Glutamatergic neuron (in vitro differentiated cells): Measurements from ENCODE around the gene NUDT14. TPM values are rescaled to one million over a fixed set of nuclear protein-coding genes. Genes with fewer than 3 reads are reported as not detected.

Experiments
- DNase-seq: peaks from one replicate; pipeline ENCODE4 v3.0.0; 2022
- H3K27ac Mint-ChIP-seq: one replicate; pipeline ENCODE4 v1.8.0; 2020; ENCODE audit warnings: mild to moderate bottlenecking, mixed read lengths, inconsistent platforms; ENCODE audit not compliant: unreplicated experiment
- H3K27me3 Mint-ChIP-seq: one replicate; pipeline ENCODE4 v1.8.0; 2020; ENCODE audit warnings: mild to moderate bottlenecking, moderate library complexity, mixed read lengths, inconsistent platforms; ENCODE audit not compliant: unreplicated experiment
- H3K36me3 Mint-ChIP-seq: one replicate; pipeline ENCODE4 v1.8.0; 2020; ENCODE audit warnings: mild to moderate bottlenecking, mixed read lengths, inconsistent platforms; ENCODE audit not compliant: unreplicated experiment
- H3K4me1 Mint-ChIP-seq: one replicate; pipeline ENCODE4 v1.8.0; 2020; ENCODE audit warnings: mild to moderate bottlenecking, low read depth, mixed read lengths, inconsistent platforms; ENCODE audit not compliant: unreplicated experiment
- H3K4me3 Mint-ChIP-seq: one replicate; pipeline ENCODE4 v1.8.0; 2020; ENCODE audit warnings: mild to moderate bottlenecking, mixed read lengths, inconsistent platforms; ENCODE audit not compliant: unreplicated experiment
- H3K9me3 Mint-ChIP-seq: one replicate; pipeline ENCODE4 v1.8.0; 2020; ENCODE audit warnings: mild to moderate bottlenecking, moderate library complexity, mixed read lengths, inconsistent platforms; ENCODE audit not compliant: unreplicated experiment
- CTCF ChIP-seq: fragments of 200-600 bp; sonication (generic); IDR thresholded peaks from one replicate; pipeline ENCODE4 v1.5.0; 2021; ENCODE audit not compliant: partially characterized antibody, unreplicated experiment
- total RNA-seq: library from RNA; stranded (reverse); fragmentation: NEBNext Ultra II Directional; extraction: Animal tissue kit (Norgen Biotek cat#: 25700); gene quantifications from one replicate; pipeline ENCODE4 v1.2.1, GENCODE V29; 2021; ENCODE audit not compliant: unreplicated experiment

NUDT14 gene
- total RNA-seq, 1 donor from 2014 or later, result 114 TPM

GRCh38 chr14:105163040-105163742 lies 17.9 kb downstream of the NUDT14 start:
- H3K27ac Mint-ChIP-seq, result no peak overlapping the region
- TF ChIP-seq CTCF, result no peak
- peaks cover 6% of the 10 kb centered on the region for H3K9me3 Mint-ChIP-seq
- H3K4me3 Mint-ChIP-seq, result no peak overlapping the region
- H3K27me3 Mint-ChIP-seq, result peaks cover 9% of the 10 kb centered on the region
- H3K4me1 Mint-ChIP-seq, result peaks cover 4% of the 10 kb centered on the region
- DNase-seq, result no peak
- H3K36me3 Mint-ChIP-seq, result no peaks in the 10 kb centered on the region

- DNase-seq, result no peak
- no peak overlapping the region for H3K4me3 Mint-ChIP-seq
- TF ChIP-seq CTCF, result no peak
- no peak overlapping the region for H3K27ac Mint-ChIP-seq
- H3K36me3 Mint-ChIP-seq, result no peaks in the 10 kb centered on the region
- peaks cover 9% of the 10 kb centered on the region for H3K27me3 Mint-ChIP-seq
- peaks cover 6% of the 10 kb centered on the region for H3K9me3 Mint-ChIP-seq
- H3K4me1 Mint-ChIP-seq, result peaks cover 4% of the 10 kb centered on the region
Measured at GRCh38 chr14:105162669-105162979, 18.5 kb downstream of the NUDT14 start.

GRCh38 chr14:105161964-105162668 lies 19.0 kb downstream of the NUDT14 start:
- no peak overlapping the region for H3K4me3 Mint-ChIP-seq
- H3K4me1 Mint-ChIP-seq, result peaks cover 4% of the 10 kb centered on the region
- no peak overlapping the region for H3K27ac Mint-ChIP-seq
- DNase-seq, result no peak
- no peak for TF ChIP-seq CTCF
- peaks cover 9% of the 10 kb centered on the region for H3K27me3 Mint-ChIP-seq
- no peaks in the 10 kb centered on the region for H3K36me3 Mint-ChIP-seq
- H3K9me3 Mint-ChIP-seq, result peaks cover 6% of the 10 kb centered on the region

- Mint-ChIP-seq H3K27ac (no peak overlapping the region), H3K4me1 (peaks cover 2% of the 10 kb centered on the region), H3K27me3 (peaks cover 9% of the 10 kb centered on the region), H3K36me3 (no peaks in the 10 kb centered on the region), H3K9me3 (peaks cover 4% of the 10 kb centered on the region), H3K4me3 (no peak overlapping the region)
- TF ChIP-seq CTCF, result no peak
- no peak for DNase-seq
Measured at GRCh38 chr14:105161309-105161708, 19.8 kb downstream of the NUDT14 start.

GRCh38 chr14:105160776-105161175 lies 20.3 kb downstream of the NUDT14 start:
- Mint-ChIP-seq H3K9me3 (peaks cover 4% of the 10 kb centered on the region), H3K4me1 (peaks cover 2% of the 10 kb centered on the region), H3K27ac (no peak overlapping the region), H3K4me3 (no peak overlapping the region), H3K36me3 (no peaks in the 10 kb centered on the region), H3K27me3 (peaks cover 9% of the 10 kb centered on the region)
- DNase-seq, result no peak
- no peak for TF ChIP-seq CTCF
